SK-N-SH treated with all-trans-retinoic acid at 6 μM for 48 hours (cell line): Measurements from ENCODE around the gene NAV3.
"Not testable (repeated sequence)": the region's sequence is repeated elsewhere in the genome, so short reads cannot be mapped to it uniquely, and the experiment has no call there.

Source experiments
- ARNTL ChIP-seq: fragments of 450-650 bp; formaldehyde crosslinking; IDR thresholded peaks from 2 replicates; pipeline ENCODE4 v1.5.0; 2020; ENCODE audit warnings: low read depth, mild to moderate bottlenecking, moderate library complexity, borderline replicate concordance
- ESRRG ChIP-seq: fragments of 250-450 bp; sonication (Bioruptor Pico); IDR thresholded peaks from 2 replicates; pipeline ENCODE4 v1.6.1; 2021; ENCODE audit warnings: mild to moderate bottlenecking
- GLIS3 ChIP-seq: fragments of 250-450 bp; sonication (Bioruptor Pico); IDR thresholded peaks from 2 replicates; pipeline ENCODE4 v1.5.0; 2020; ENCODE audit warnings: mild to moderate bottlenecking, moderate library complexity
- PPARA ChIP-seq: fragments of 250-450 bp; sonication (Bioruptor Pico); IDR thresholded peaks from 2 replicates; pipeline ENCODE4 v1.5.0; 2020; ENCODE audit warnings: mild to moderate bottlenecking, borderline replicate concordance
- RARB ChIP-seq: fragments of 250-450 bp; sonication (Bioruptor Pico); IDR thresholded peaks from 2 replicates; pipeline ENCODE4 v1.8.0; 2021; ENCODE audit warnings: mild to moderate bottlenecking, moderate library complexity
- ZNF565 ChIP-seq: fragments of 450-650 bp; formaldehyde crosslinking; conservative IDR thresholded peaks from 2 replicates; pipeline ENCODE4 v1.5.0; 2020; ENCODE audit warnings: low read depth, mild to moderate bottlenecking, moderate library complexity
- ZNF70 ChIP-seq: fragments of 450-650 bp; formaldehyde crosslinking; IDR thresholded peaks from 2 replicates; pipeline ENCODE4 v1.5.0; 2020; ENCODE audit warnings: mild to moderate bottlenecking, moderate library complexity

- TF ChIP-seq GLIS3; RARB (CRISPR knock-in tag); ZNF565 (CRISPR knock-in tag); ARNTL (CRISPR knock-in tag); PPARA (CRISPR knock-in tag); ESRRG (CRISPR knock-in tag); ZNF70 (CRISPR knock-in tag): not testable (repeated sequence)
Observed at GRCh38 chr12:78102801-78103200, 272.1 kb downstream of the NAV3 start.
